NT2/D1 (cell line): ENCODE results near the gene DAPK2.

Source experiments
- DNase-seq: peaks from one replicate; pipeline ENCODE4 v3.0.0-alpha.2; 2011; ENCODE audit warnings: low read depth, low spot score
- H3K27me3 ChIP-seq: 2 replicates; pipeline ENCODE4 v1.6.0; 2011; ENCODE audit warnings: mild to moderate bottlenecking; ENCODE audit not compliant: insufficient read length, insufficient read depth
- H3K36me3 ChIP-seq: 2 replicates; pipeline ENCODE4 v1.6.1; 2011; ENCODE audit warnings: mild to moderate bottlenecking, low read length, mixed read lengths; ENCODE audit not compliant: insufficient read depth, insufficient read length
- H3K4me1 ChIP-seq: 2 replicates; pipeline ENCODE4 v1.5.1; 2011; ENCODE audit not compliant: insufficient read depth, insufficient read length
- H3K4me3 ChIP-seq: 2 replicates; pipeline ENCODE4 v1.5.1; 2011; ENCODE audit warnings: low read depth; ENCODE audit not compliant: insufficient read length
- H3K9ac ChIP-seq: 2 replicates; pipeline ENCODE4 v1.6.0; 2011; ENCODE audit warnings: low read depth; ENCODE audit not compliant: insufficient read length
- H3K9me3 ChIP-seq: 2 replicates; pipeline ENCODE4 v1.5.1; 2011; ENCODE audit warnings: mild to moderate bottlenecking, low read length; ENCODE audit not compliant: insufficient read depth
- SUZ12 ChIP-seq: IDR thresholded peaks from 2 replicates; pipeline ENCODE4 v1.6.1; 2011; ENCODE audit not compliant: insufficient read length, insufficient read depth; ENCODE audit errors: extremely low read depth
- YY1 ChIP-seq: IDR thresholded peaks from 2 replicates; pipeline ENCODE4 v1.6.1; 2011; ENCODE audit not compliant: insufficient read length, insufficient read depth
- ZNF274 ChIP-seq: IDR thresholded peaks from 2 replicates; pipeline ENCODE4 v1.6.1; 2011; ENCODE audit warnings: mild to moderate bottlenecking, low read depth, low read length

DAPK2 gene

GRCh38 chr15:64009798-64010261 is 36.5 kb downstream of the DAPK2 start:
- no peak for DNase-seq

DNA sequence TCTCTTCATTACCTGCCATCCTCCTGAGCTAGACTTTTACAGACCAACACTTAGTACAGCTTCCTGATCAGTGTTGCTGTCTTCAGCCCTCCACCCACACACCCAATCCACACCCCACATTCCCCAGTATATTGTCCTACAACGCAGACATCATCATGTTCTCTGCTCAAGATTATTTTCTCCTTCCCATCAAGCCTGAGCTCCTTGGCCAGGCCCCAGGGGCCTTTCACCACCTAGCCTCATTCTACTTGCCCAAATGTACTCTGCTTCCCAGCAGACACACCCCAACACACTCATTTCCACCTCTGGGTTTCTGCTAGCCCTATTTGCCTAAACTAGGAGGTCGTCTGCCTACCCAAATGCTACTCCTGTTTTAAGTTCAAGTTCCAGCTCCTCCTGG is 37.0 kb downstream of the DAPK2 start:
- H3K36me3 ChIP-seq = no peaks in the 10 kb centered on the region
- TF ChIP-seq ZNF274 (no peak), YY1 (no peak), SUZ12 (no peak)
- H3K27me3 ChIP-seq = no peaks in the 10 kb centered on the region
- no peak overlapping the region for H3K9ac ChIP-seq
- DNase-seq = no peak
- no peaks in the 10 kb centered on the region for H3K9me3 ChIP-seq
- peaks cover 3% of the 10 kb centered on the region for H3K4me1 ChIP-seq
- H3K4me3 ChIP-seq = no peak overlapping the region

More at GRCh38 chr15:64009798-64010261, 36.5 kb downstream of the DAPK2 start:
- Histone ChIP-seq H3K9me3 (no peaks in the 10 kb centered on the region), H3K27me3 (no peaks in the 10 kb centered on the region), H3K4me3 (no peak overlapping the region), H3K4me1 (peaks cover 3% of the 10 kb centered on the region), H3K9ac (no peak overlapping the region), H3K36me3 (no peaks in the 10 kb centered on the region)
- TF ChIP-seq YY1 (no peak), SUZ12 (no peak), ZNF274 (no peak)

DNA sequence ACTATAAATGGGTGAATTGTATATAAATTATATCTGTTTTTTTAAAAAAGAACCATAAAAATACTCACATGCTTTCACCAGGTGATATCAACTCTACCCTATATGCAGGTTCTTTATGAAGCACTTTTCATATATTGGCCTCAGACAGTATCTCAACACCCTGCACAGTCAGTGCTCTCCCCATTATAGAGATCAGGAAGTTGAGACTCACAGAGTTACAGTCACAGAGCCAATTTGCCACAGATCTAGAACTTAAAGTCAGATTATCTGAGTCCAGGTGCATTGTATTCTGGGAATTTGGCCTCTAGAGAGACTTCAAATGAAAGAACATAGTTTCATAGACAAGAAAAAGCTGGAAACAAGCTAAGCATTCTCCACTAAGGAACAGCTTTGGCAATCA is 38.1 kb downstream of the DAPK2 start:
- no peak overlapping the region for H3K9ac ChIP-seq
- TF ChIP-seq YY1 (no peak), ZNF274 (no peak), SUZ12 (no peak)
- H3K9me3 ChIP-seq = no peaks in the 10 kb centered on the region
- DNase-seq = no peak
- H3K4me3 ChIP-seq = no peak overlapping the region
- H3K4me1 ChIP-seq = peaks cover 3% of the 10 kb centered on the region
- H3K27me3 ChIP-seq = no peaks in the 10 kb centered on the region
- no peaks in the 10 kb centered on the region for H3K36me3 ChIP-seq

DNA sequence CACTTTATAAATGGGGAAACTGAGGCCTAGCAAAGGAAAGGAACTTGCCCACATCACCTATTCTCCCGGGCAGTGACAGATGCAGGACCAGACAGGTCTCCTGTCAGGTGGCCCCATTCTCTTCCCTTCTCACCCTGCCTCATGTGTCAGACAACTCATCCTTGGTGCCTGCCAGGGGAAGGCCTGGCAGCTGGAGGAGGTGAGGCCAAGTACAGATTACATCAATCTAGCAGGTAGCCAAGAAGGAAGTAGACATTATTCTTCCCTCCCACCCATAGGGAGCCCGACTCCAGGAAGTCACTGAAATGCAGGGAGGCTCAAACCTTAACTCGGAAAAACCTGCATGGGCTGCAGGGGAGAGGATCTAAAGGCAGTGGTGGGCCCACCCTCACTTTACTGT is 39.6 kb downstream of the DAPK2 start:
- DNase-seq = no peak
- TF ChIP-seq YY1 = no peak
- H3K27me3 ChIP-seq = no peaks in the 10 kb centered on the region

GRCh38 chr15:64004587-64004986 is 41.7 kb downstream of the DAPK2 start:
- Histone ChIP-seq H3K9ac (no peak overlapping the region), H3K27me3 (no peaks in the 10 kb centered on the region), H3K4me3 (no peak overlapping the region), H3K9me3 (no peaks in the 10 kb centered on the region), H3K4me1 (no peaks in the 10 kb centered on the region), H3K36me3 (no peaks in the 10 kb centered on the region)
- no peak for TF ChIP-seq ZNF274
- TF ChIP-seq YY1 = no peak
- no peak for TF ChIP-seq SUZ12
- DNase-seq = peak; percentile 13

More for the DNA sequence above, 39.6 kb downstream of the DAPK2 start:
- no peaks in the 10 kb centered on the region for H3K9me3 ChIP-seq
- peaks cover 3% of the 10 kb centered on the region for H3K4me1 ChIP-seq
- no peak overlapping the region for H3K4me3 ChIP-seq
- H3K36me3 ChIP-seq = no peaks in the 10 kb centered on the region
- H3K9ac ChIP-seq = no peak overlapping the region

DNA sequence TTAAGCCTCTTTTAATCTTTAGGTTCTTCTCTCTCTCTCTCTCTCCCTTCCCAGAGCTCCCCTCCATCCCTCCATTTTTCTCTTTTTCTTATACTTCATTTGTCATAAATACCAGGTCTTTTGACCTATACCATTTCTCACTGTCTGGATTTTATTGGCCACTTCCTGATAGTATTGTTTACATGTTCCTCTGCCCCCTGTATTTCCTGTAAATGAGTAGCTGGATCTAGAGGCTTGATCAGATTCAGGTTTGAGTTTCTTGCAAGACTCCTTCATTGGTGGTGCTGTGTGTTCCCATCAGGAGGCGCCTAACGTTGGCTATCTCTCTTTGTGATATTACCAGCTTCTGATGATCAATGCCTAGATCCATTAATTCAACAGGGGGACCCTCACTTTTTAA is 42.2 kb downstream of the DAPK2 start:
- Histone ChIP-seq H3K36me3 (no peaks in the 10 kb centered on the region), H3K9ac (no peak overlapping the region), H3K4me3 (no peak overlapping the region), H3K4me1 (no peaks in the 10 kb centered on the region), H3K9me3 (no peaks in the 10 kb centered on the region), H3K27me3 (no peaks in the 10 kb centered on the region)
- TF ChIP-seq SUZ12 (no peak), YY1 (no peak), ZNF274 (no peak)
- DNase-seq = no peak

DNA sequence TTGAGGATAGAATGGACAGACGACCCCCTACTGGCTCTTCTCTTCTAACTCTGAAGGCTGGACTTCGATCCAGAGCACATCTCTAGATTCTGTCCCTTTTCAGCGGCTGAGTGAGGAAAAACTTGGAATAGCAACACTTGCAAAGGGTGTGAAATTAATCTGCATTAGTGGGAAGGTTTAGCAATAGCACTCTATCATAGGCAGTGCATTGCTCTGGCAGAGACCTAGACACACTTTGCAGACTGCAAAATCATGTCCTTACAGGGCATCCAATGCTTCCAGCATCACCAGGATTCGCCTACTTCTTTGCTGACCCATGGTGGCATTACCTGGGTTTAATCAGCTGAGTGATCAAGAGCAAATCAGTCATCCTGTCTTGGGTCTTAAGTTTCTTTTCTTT is 43.1 kb downstream of the DAPK2 start:
- no peak for TF ChIP-seq ZNF274
- no peak for TF ChIP-seq YY1
- TF ChIP-seq SUZ12 = no peak
- no peaks in the 10 kb centered on the region for H3K27me3 ChIP-seq
- H3K4me1 ChIP-seq = no peaks in the 10 kb centered on the region
- no peak overlapping the region for H3K9ac ChIP-seq
- DNase-seq = no peak
- H3K36me3 ChIP-seq = no peaks in the 10 kb centered on the region
- no peak overlapping the region for H3K4me3 ChIP-seq
- no peaks in the 10 kb centered on the region for H3K9me3 ChIP-seq

GRCh38 chr15:64001148-64001547 is 45.1 kb downstream of the DAPK2 start:
- no peak for DNase-seq
- H3K27me3 ChIP-seq = no peaks in the 10 kb centered on the region
- no peak overlapping the region for H3K9ac ChIP-seq
- no peak overlapping the region for H3K4me3 ChIP-seq
- no peak for TF ChIP-seq ZNF274
- no peak for TF ChIP-seq YY1
- TF ChIP-seq SUZ12 = no peak
- no peaks in the 10 kb centered on the region for H3K9me3 ChIP-seq
- no peaks in the 10 kb centered on the region for H3K4me1 ChIP-seq
- H3K36me3 ChIP-seq = no peaks in the 10 kb centered on the region
